NCI-H2227 (cell line): ENCODE measurements around the gene HHIPL1.

ENCODE experiments used
- DNase-seq: peaks from one replicate; lab custom pipeline; 2025; ENCODE audit not compliant: unreplicated experiment; lab: John Stamatoyannopoulos, UW

The HHIPL1 gene

DNA sequence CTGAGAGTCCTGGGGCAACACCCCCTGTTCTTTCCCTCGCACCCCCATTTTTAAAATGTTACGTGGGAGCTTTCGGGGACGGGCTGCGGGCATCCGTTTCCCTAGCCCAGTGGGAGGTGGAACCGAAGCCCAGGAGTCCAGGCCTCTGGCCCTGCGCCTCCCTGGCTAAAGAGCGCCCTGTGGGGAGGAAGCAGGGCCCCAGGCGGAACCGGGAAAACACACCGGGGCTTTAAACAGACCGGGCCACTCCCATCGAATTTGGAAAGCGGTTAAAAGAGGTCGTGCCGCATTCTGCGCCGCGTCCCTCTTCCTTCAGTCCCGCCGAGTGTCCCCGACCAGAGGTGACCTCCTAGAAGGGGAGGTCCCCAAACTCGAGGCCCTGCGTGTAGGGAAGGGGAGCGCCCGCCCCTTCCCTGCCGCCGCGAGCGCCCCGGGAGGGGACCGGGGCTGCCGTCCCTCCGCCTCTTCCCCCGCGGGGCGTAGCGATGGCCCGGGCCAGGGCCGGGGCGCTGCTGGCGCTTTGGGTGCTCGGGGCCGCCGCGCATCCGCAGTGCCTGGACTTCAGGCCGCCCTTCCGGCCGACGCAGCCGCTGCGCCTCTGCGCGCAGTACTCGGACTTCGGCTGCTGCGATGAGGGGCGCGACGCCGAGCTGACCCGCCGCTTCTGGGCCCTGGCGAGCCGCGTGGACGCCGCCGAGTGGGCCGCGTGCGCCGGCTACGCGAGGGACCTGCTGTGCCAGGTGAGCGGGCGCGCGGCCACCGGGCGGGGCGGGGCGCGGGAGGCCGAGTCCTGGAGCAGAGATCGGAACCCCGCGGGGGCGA is at the start of gene HHIPL1:
Gene HHIPL1 (plus strand): TSS at position 407 of the 822 bp plus-strand sequence. CDS start 79 bp downstream, at position 486.
- peak; percentile 29 for DNase-seq

DNA sequence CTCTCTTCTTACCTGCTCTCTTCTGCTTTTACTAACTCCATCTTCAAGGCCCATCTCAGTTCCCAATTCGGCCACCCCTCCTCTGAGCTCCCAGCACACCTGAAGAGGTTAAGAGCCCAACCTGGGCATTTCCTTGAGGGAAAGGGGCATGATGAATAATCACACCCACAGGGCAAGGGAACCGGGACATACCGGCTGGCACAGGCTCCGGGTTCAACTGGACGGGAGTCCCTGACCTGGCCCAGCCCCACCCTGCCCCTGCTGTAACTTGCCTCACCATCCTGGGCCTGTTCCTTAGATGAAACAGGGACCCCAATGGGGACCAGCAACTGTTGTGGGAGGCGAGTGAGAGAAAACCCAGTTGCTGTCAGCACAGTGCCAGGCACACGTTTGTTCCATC is 49.4 kb upstream of the HHIPL1 start:
- DNase-seq, result no peak

- no peak for DNase-seq
Measured at GRCh38 chr14:99596071-99596627, 48.8 kb upstream of the HHIPL1 start.

DNA sequence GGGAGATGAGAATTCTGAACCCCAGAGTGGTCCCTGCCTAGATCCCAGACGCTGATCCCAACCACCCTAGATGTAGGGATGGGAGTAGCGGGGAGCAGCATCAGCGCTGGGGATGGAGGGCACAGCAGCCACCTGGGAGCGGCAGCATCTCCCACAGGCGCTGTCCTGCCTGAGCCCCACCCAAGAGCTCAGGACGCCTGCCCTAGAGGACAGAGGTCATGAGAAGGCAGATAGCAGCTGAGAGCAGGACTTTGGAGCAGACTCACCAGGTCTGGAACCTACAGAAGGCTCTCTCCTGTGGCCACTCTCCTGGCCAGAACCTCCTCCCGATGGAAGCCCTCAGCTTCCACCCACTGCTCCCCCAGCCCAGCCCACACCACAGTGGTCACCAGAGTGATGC is 48.2 kb upstream of the HHIPL1 start:
- no peak for DNase-seq

GRCh38 chr14:99597911-99598600 is 46.9 kb upstream of the HHIPL1 start:
- no peak for DNase-seq

DNA sequence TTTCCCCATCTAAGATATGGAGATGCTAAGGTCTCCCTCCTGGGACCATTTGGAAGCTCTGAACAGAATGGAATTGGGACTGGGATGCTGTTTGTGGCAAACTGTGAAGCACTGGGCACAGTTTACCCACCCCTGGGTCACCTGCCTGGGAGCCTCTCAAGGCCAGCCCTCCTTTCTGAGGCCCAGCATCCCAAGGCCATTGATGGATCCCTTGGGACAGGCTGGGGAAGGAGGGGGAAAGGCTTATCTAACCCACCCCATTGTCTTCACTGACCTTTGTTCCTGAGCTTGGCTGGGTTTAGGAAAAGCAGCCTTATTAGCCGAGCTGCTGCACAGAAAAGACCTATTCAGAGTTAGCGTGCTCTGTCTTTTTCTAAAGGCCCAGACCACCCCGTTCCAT is 46.2 kb upstream of the HHIPL1 start:
- no peak for DNase-seq

DNA sequence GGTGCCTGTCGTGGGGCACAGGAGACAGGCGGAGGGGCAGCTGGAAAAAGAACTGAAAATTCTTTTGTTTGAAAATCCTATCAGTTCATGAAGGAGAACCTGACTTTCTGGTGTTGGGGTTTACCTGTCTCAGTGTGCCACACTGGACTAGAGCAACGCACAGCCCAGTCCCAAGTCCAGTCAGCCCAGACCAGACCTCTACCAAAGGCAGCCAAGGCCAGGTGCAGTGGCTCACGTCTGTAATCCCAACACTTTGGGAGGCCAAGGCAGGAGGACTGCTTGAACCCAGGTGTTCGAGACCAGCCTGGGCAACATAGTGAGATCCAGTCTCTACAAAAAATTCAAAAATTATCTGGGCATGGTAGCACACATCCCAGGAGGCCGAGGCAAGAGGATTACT is 45.5 kb upstream of the HHIPL1 start:
- DNase-seq, result no peak

GRCh38 chr14:99600232-99600888 is 44.6 kb upstream of the HHIPL1 start:
- DNase-seq, result no peak

DNA sequence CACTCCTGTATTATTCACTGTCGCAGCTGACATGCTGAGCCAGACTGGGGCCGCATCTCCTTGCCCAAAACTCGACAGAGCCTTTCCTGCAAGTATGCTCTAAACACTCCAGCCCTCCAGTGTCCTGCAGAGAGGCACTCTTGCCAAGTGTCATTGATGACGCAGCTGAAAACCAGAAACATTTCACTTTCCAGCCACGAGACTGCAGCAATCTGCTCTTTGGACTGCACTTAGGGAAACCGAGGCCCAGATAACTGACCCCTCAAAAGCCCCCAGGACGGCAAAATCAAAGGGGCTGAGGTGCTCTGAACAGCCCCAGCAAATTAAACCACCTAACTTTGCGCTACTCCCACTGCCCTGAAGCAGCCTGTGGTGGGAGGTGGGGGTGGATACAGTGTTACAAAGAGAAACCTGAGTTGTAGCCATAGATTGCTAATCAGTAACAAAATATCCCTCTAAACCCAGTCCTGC is 43.5 kb upstream of the HHIPL1 start:
- no peak for DNase-seq

DNA sequence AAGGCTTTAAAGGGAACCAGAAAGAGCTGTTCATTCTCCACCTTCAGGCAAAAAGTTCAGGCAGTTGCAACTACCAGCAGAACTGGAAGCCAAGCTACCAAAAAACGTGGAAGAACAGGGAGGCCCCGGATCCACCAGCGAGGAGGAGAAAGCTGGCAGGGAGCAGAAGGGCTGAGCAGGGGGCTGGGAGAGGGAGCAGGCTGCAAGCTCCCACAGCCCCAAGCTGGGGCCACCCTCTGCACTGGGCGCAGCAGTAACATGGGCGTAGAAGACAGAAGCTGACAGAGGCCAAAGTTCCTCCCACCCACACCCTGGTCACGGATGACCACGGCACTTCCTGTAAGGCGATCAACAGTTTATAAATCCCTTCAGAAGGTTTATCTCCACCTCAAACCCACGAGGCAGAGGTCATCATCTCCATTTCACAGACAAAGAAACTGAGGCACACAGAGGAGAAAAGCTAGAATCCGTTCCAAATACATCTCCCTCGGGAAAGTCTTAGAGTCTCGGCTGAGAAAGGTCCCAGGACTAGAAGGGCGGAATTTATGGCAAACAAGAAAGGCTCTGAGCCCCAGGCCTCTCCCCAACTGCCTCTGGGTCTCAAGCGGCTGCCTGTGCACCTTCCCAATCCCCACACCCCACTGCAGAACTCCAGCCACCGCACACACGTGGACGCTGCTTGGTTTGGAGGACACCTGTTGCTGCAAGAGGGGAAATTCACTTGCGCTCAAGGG is 42.7 kb upstream of the HHIPL1 start:
- DNase-seq, result no peak

DNA sequence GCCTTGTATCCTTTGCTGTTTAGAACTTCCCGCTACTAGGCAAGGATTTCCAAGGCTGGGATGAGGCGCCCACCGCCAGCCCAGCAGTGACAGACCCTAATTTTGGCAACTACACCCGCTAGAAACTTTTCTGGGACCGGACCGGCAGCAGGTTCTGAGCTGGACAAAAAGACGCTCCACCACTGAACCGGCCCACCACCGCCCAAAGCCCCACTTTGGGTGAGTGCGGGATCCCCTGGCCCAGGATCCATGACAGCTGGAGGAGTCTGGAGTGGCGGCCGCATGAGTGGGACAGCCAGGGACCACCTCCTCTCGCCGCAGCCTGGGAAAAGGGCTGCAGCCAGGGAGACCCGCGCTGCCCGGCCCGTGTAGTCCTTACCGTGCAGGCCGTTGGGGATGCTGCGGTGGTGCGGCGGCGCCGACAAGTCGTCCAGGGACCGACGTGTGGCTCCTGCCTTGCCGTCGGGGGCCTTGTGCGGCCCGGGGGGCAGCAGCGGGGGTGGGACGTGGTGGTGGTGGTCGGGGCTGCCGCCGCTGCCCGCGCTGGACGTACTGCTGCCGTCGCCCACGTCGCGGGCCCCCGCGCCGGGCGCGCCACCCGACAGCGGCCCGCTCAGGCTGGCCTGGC is 42.0 kb upstream of the HHIPL1 start:
- no peak for DNase-seq

DNA sequence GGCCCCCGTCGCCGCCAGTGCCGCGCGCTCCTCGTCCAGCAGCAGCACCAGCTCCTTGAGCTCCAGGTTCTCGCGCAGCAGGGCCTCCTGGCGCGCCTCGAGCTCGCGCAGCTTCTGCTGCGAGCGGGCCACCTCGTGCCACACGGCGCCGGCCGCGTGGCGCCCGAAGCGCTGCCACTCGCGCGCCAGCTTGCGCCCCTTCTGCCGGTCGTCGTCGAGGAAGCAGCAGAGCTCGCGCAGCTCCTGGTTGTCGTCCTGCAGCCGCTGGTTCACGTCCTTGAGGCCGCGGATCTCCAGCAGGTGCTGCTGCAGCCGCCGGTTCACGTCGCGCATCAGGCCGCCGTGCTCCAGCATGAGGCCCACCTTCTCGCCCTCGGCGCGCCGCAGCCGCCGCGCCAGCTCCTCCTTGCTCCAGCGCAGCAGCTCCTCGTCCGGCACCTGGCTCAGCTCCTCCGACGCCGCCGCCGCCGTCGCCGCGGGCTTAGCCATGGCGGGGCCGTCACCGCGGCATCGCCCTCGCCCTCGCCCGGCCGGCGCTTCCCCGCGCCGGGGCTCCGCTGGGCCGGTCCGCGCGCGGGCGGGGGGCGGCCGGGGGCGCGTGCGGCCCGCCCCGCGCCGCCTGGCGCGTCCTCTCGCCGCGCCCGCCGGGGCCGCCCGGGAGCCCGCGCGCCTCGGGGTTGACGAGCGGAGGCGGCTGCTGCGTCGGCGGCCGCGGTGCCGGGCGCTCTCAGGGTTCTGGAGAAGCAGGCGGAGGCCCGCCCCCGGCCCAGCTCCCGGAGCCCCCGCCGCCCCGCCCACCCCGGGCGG is 41.3 kb upstream of the HHIPL1 start, which contains the start of gene CCDC85C:
Gene CCDC85C (minus strand): TSS at position 737 of the 807 bp plus-strand sequence. CDS start 248 bp downstream, at position 489.
- peak; percentile 65 for DNase-seq

DNA sequence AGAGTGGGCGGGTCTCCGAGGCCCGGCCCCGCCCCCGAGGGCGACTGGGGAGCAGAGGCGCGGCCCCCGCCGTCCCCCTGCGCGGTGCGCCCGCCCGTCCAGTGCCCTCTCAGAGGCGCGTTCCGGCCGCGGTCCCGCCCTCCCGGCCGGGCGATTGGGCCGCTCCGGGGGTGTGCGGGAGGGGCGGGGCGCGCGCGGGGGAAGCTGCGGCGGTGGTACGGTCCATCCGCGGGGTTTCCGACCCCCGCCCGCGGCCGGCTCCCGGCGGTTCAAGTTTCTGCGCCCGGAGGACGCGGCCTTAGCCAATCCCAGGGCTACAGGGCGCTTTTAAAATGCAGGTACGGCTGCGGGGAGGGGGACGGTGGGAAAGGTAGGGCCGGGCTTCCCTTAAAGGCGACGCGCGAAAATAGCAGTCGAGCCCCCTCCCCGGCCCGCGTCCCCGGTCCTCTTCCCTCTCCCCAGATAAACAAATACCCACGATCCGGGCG is 40.6 kb upstream of the HHIPL1 start:
- peak; percentile 97 for DNase-seq

DNA sequence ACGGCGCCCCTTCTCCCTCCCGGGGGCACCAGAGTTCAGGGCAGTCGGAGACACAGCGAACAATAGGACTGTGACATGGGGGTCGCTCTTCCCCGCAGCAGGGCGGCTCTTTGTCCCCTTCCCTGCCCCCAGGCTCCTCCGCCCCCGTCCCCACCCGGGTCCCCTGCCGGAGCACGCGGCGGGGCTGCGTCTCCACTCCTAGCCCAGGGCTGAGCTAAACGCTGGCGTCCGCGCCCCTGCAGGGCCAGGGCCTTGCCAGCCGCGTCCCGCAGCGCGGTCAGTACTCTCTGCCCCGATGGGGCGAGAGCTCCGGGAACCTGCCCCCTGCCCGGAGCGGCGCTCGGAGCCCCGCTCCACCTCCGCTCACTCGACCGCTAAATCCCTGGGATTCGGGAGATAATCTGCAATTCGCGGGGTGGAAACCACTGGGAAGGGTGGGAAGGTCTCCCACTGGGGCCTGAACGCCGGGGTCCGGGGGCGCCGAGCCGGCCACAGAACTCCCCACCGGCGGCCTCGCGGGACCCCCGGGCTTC is 40.1 kb upstream of the HHIPL1 start:
- DNase-seq, result peak; percentile 75

GRCh38 chr14:99605299-99605961 is 39.5 kb upstream of the HHIPL1 start:
- DNase-seq, result peak; percentile 88

- DNase-seq, result no peak
Measured at GRCh38 chr14:99606359-99606758, 38.6 kb upstream of the HHIPL1 start.

- no peak for DNase-seq
Measured at GRCh38 chr14:99608591-99608990, 36.3 kb upstream of the HHIPL1 start.
